ENCODE measurements around the gene AOPEP. TPM values are rescaled to one million over a fixed set of nuclear protein-coding genes. Genes with fewer than 3 reads are reported as not detected.

The AOPEP gene
- total RNA-seq, 1 donor from 2014 or later: 305 TPM

- Histone ChIP-seq H3K27ac (no peak overlapping the region), H3K27me3 (no peaks in the 10 kb centered on the region), H3K36me3 (no peaks in the 10 kb centered on the region), H3K4me3 (no peak overlapping the region), H3K4me1 (peaks cover 20% of the 10 kb centered on the region), H3K9me3 (no peaks in the 10 kb centered on the region)
- TF ChIP-seq POLR2AphosphoS5 (IDR thresholded peaks at IDR 0.05; ENCODE audit: insufficient read depth in 1 of 2, low read depth in 1 of 2) (no peak), POLR2A (IDR thresholded peaks at IDR 0.05) (no peak)
- TF ChIP-seq, protein P1, sequence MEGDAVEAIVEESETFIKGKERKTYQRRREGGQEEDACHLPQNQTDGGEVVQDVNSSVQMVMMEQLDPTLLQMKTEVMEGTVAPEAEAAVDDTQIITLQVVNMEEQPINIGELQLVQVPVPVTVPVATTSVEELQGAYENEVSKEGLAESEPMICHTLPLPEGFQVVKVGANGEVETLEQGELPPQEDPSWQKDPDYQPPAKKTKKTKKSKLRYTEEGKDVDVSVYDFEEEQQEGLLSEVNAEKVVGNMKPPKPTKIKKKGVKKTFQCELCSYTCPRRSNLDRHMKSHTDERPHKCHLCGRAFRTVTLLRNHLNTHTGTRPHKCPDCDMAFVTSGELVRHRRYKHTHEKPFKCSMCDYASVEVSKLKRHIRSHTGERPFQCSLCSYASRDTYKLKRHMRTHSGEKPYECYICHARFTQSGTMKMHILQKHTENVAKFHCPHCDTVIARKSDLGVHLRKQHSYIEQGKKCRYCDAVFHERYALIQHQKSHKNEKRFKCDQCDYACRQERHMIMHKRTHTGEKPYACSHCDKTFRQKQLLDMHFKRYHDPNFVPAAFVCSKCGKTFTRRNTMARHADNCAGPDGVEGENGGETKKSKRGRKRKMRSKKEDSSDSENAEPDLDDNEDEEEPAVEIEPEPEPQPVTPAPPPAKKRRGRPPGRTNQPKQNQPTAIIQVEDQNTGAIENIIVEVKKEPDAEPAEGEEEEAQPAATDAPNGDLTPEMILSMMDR (IDR thresholded peaks at IDR 0.05): no peak
- no peak for DNase-seq (ENCODE audit: extremely low spot score in 2 of 2)
- intact Hi-C loops (cut with DNase I): no loop called here
Observed at GRCh38 chr9:94770334-94770733, 43.8 kb downstream of the AOPEP start.

DNA sequence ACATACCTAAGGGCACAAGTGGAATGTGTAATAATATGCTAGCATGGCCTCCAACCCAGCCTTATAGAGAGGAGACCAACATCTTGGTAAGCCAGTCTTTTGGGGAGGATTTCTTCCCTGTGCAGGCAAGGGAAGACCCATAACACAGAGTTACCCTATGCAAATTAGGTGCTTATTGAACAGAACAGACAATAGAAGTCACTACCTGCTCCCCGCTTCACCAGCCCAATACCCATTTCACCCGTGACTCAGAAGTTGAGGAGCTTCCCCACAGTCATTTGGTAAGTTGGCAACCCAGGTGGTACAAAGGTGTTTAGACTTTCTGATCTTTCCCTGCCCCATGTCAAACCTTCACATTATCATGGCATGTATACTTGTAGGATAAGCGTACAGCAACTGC is 44.6 kb downstream of the AOPEP start:
- H3K36me3 ChIP-seq: no peaks in the 10 kb centered on the region
- DNase-seq (ENCODE audit: extremely low spot score in 2 of 2): no peak
- intact Hi-C loops (cut with DNase I): no loop called here

GRCh38 chr9:94772144-94772543 is 45.6 kb downstream of the AOPEP start:
- no peak for DNase-seq (ENCODE audit: extremely low spot score in 2 of 2)
- intact Hi-C loops (cut with DNase I): no loop called here
- H3K27me3 ChIP-seq: no peaks in the 10 kb centered on the region
- H3K9me3 ChIP-seq: no peaks in the 10 kb centered on the region
- no peak overlapping the region for H3K4me3 ChIP-seq
- TF ChIP-seq, protein P1 (IDR thresholded peaks at IDR 0.05): no peak
- TF ChIP-seq POLR2A (IDR thresholded peaks at IDR 0.05) (no peak), POLR2AphosphoS5 (IDR thresholded peaks at IDR 0.05; ENCODE audit: insufficient read depth in 1 of 2, low read depth in 1 of 2) (no peak)
- H3K27ac ChIP-seq: no peak overlapping the region
- H3K36me3 ChIP-seq: no peaks in the 10 kb centered on the region
- peaks cover 20% of the 10 kb centered on the region for H3K4me1 ChIP-seq

More for the DNA sequence above, 44.6 kb downstream of the AOPEP start:
- H3K27ac ChIP-seq: no peak overlapping the region
- TF ChIP-seq POLR2A (IDR thresholded peaks at IDR 0.05): no peak
- no peak for TF ChIP-seq POLR2AphosphoS5 (IDR thresholded peaks at IDR 0.05; ENCODE audit: insufficient read depth in 1 of 2, low read depth in 1 of 2)
- TF ChIP-seq, protein P1 (IDR thresholded peaks at IDR 0.05): no peak
- H3K27me3 ChIP-seq: no peaks in the 10 kb centered on the region
- no peak overlapping the region for H3K4me3 ChIP-seq
- H3K4me1 ChIP-seq: peaks cover 20% of the 10 kb centered on the region
- H3K9me3 ChIP-seq: no peaks in the 10 kb centered on the region

DNA sequence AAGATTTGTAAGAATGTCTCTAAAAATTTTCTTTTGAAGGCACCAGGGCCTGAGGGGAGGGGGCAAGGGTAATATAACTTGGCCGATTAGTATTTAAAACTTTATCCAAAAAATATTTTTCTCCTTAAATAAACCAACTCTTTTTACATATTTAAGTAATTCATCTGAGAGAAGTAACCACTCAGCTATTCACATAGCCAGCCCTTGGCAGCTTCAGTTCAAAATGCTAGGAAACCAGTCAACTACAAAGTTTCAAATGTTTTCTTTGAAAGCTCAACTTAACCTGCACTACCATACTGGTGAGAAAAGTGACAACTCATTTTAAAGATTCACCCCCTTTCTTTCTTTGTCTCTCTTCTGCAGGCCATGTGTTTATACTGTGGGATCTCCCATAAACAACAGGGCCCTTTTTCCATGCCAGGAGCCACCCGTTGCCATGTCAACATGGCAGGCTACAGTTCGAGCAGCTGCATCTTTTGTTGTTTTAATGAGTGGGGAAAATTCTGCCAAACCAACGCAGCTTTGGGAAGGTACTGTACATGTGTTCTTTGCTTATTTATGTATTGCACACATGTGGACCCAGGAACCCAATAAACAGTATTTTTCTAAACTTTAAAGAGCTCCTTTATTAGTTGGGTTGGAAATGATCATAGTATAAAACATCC is 46.3 kb downstream of the AOPEP start:
- H3K27me3 ChIP-seq: no peaks in the 10 kb centered on the region
- no peak overlapping the region for H3K27ac ChIP-seq
- no peaks in the 10 kb centered on the region for H3K9me3 ChIP-seq
- TF ChIP-seq, protein P1 (IDR thresholded peaks at IDR 0.05): no peak
- TF ChIP-seq POLR2A (IDR thresholded peaks at IDR 0.05) (no peak), POLR2AphosphoS5 (IDR thresholded peaks at IDR 0.05; ENCODE audit: insufficient read depth in 1 of 2, low read depth in 1 of 2) (no peak)
- no peaks in the 10 kb centered on the region for H3K36me3 ChIP-seq
- intact Hi-C loops (cut with DNase I): no loop called here
- no peak for DNase-seq (ENCODE audit: extremely low spot score in 2 of 2)
- no peak overlapping the region for H3K4me3 ChIP-seq
- peaks cover 20% of the 10 kb centered on the region for H3K4me1 ChIP-seq

DNA sequence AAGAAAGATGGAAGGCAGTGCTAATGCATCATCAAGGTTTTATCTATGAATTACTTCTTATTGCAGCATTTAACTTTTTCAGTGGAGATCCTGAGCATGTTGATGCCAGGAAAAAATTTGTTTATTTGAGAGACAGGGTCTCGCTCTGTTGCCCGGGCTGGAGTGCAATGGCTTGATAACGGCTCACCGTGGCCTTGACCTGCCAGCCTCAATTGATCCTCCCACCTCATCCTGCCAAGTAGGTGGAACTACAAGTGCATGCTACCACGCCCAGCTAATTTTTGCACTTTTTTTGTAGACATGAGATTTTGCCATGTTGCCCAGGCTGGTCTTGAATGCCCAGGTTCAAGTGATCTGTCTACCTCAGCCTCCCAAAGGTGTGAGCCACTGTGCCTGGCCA is 47.2 kb downstream of the AOPEP start:
- Histone ChIP-seq H3K4me1 (peaks cover 20% of the 10 kb centered on the region), H3K9me3 (no peaks in the 10 kb centered on the region), H3K27ac (no peak overlapping the region), H3K27me3 (no peaks in the 10 kb centered on the region), H3K36me3 (no peaks in the 10 kb centered on the region), H3K4me3 (no peak overlapping the region)
- intact Hi-C loops (cut with DNase I): no loop called here
- TF ChIP-seq, protein P1 (IDR thresholded peaks at IDR 0.05): no peak
- TF ChIP-seq POLR2AphosphoS5 (IDR thresholded peaks at IDR 0.05; ENCODE audit: insufficient read depth in 1 of 2, low read depth in 1 of 2): no peak
- TF ChIP-seq POLR2A (IDR thresholded peaks at IDR 0.05): no peak
- no peak for DNase-seq (ENCODE audit: extremely low spot score in 2 of 2)
